ENCODE data around the gene RAB1A. TPM values are rescaled to one million over a fixed set of nuclear protein-coding genes. Genes with fewer than 3 reads are reported as not detected.

The RAB1A gene
- total and polyA plus RNA-seq, 7 donors, result 61.9 to 209 (median 88.1) TPM

- Histone ChIP-seq H3K4me3 (no peak overlapping the region), H3K9me3 (no peaks in the 10 kb centered on the region), H3K27ac (peak overlapping the region in 2 of 4 donors; percentile 7 to 76), H3K27me3 (no peaks in the 10 kb centered on the region), H3K4me1 (peaks cover 0 to 92% (median 82%) of the 10 kb centered on the region in 4 donors), H3K36me3 (no peaks in the 10 kb centered on the region)
- intact Hi-C loops (cut with DNase I), result loop anchor here (10.0 kb wide), 1 partner anchor 373 kb away; the partner anchor contains the start of gene SPRED2
- WGBS, 2 donors, result 85 to 92% methylated on average over 7 of the region's 7 CpGs
- TF ChIP-seq POLR2AphosphoS5 (IDR thresholded peaks at IDR 0.05) (no peak), CTCF (IDR thresholded peaks at IDR 0.05) (no peak), EP300 (IDR thresholded peaks at IDR 0.05) (no peak), POLR2A (IDR thresholded peaks at IDR 0.05) (no peak)
- no peak for DNase-seq
Observed at GRCh38 chr2:65061146-65061909, 68.6 kb downstream of the RAB1A start.

GRCh38 chr2:65059071-65059470 is 70.8 kb downstream of the RAB1A start:
- 76 to 79% methylated on average over 1 of the region's 1 CpG for WGBS, 2 donors
- Histone ChIP-seq H3K9me3 (no peaks in the 10 kb centered on the region), H3K27ac (peak overlapping the region; percentile 29 to 95 (median 62)), H3K27me3 (no peaks in the 10 kb centered on the region), H3K4me1 (peaks cover 0 to 78% (median 68%) of the 10 kb centered on the region in 4 donors), H3K4me3 (no peak overlapping the region), H3K36me3 (no peaks in the 10 kb centered on the region)
- intact Hi-C loops (cut with DNase I), result loop anchor here (5.0 kb wide), 2 partner anchors 68 to 72 kb away; partner anchors contain the start of gene SLC1A4
- DNase-seq, result no peak
- no peak for TF ChIP-seq EP300 (IDR thresholded peaks at IDR 0.05)
- TF ChIP-seq POLR2AphosphoS5 (IDR thresholded peaks at IDR 0.05), result peak in 1 of 4 donors; percentile 48

- 12 to 35% methylated on average over 6 of the region's 6 CpGs for WGBS, 2 donors
- peak overlapping the region; percentile 57 to 95 (median 88) for H3K4me3 ChIP-seq
- peaks cover 0 to 63% (median 53%) of the 10 kb centered on the region in 4 donors for H3K4me1 ChIP-seq
- DNase-seq, result no peak
- intact Hi-C loops (cut with DNase I), result loop anchor here (5.0 kb wide), 2 partner anchors 70 kb away; partner anchors contain the start of gene SLC1A4
- H3K27ac ChIP-seq, result peak overlapping the region; percentile 93 to 96 (median 94)
- no peaks in the 10 kb centered on the region for H3K27me3 ChIP-seq
- no peaks in the 10 kb centered on the region for H3K36me3 ChIP-seq
- TF ChIP-seq EP300 (IDR thresholded peaks at IDR 0.05) (no peak), POLR2AphosphoS5 (IDR thresholded peaks at IDR 0.05) (peak in 1 of 4 donors; percentile 27)
- H3K9me3 ChIP-seq, result no peaks in the 10 kb centered on the region
Observed at GRCh38 chr2:65057391-65058052, 72.4 kb downstream of the RAB1A start.

GRCh38 chr2:65057054-65057375 is 72.9 kb downstream of the RAB1A start:
- TF ChIP-seq CTCF (IDR thresholded peaks at IDR 0.05), result no peak
- 1 to 4% methylated on average over 5 of the region's 5 CpGs for WGBS, 2 donors
- H3K27ac ChIP-seq, result peak overlapping the region; percentile 93 to 96 (median 94)
- no peaks in the 10 kb centered on the region for H3K27me3 ChIP-seq
- H3K4me1 ChIP-seq, result peaks cover 0 to 58% (median 52%) of the 10 kb centered on the region in 4 donors
- H3K36me3 ChIP-seq, result no peaks in the 10 kb centered on the region
- intact Hi-C loops (cut with DNase I), result loop anchor here (5.0 kb wide), 2 partner anchors 70 kb away; partner anchors contain the start of gene SLC1A4
- peak overlapping the region; percentile 57 to 95 (median 88) for H3K4me3 ChIP-seq
- DNase-seq, result no peak
- H3K9me3 ChIP-seq, result no peaks in the 10 kb centered on the region

GRCh38 chr2:65056215-65057053 is 73.5 kb downstream of the RAB1A start, which contains the start of gene CEP68:
Gene CEP68 (plus strand): TSS chr2:65056416. CDS start chr2:65069445, 13,029 bp downstream.
- peak; percentile 99 for DNase-seq
- Histone ChIP-seq H3K4me1 (peaks cover 0 to 52% (median 47%) of the 10 kb centered on the region in 4 donors), H3K27me3 (no peaks in the 10 kb centered on the region), H3K9me3 (no peaks in the 10 kb centered on the region), H3K36me3 (no peaks in the 10 kb centered on the region), H3K4me3 (peak within 1 kb of the TSS; percentile 57 to 95 (median 88)), H3K27ac (peak within 1 kb of the TSS; percentile 93 to 96 (median 94))
- TF ChIP-seq CTCF (IDR thresholded peaks at IDR 0.05) (no peak), POLR2A (IDR thresholded peaks at IDR 0.05) (peak; percentile 30 to 76), EP300 (IDR thresholded peaks at IDR 0.05) (no peak), POLR2AphosphoS5 (IDR thresholded peaks at IDR 0.05) (peak; percentile 91 to 98 (median 94))
- intact Hi-C loops (cut with DNase I), result loop anchor here (5.0 kb wide), 2 partner anchors 69 to 71 kb away; partner anchors contain the start of gene SLC1A4
- 0 to 1% methylated on average over 99 of the region's 99 CpGs for WGBS, 2 donors

Measured in sigmoid colon (tissue), 7 donors.